Mononuclear cell (primary cell): ENCODE results near the gene TMEM131. TPM values are rescaled to one million over a fixed set of nuclear protein-coding genes. Genes with fewer than 3 reads are reported as not detected.

ENCODE experiments used
- H3K27me3 ChIP-seq: 2 replicates; pipeline ENCODE4 v1.6.0; 2011; ENCODE audit warnings: low read length, control low read depth; ENCODE audit not compliant: insufficient read depth
- H3K4me1 ChIP-seq: 2 replicates; pipeline ENCODE4 v1.5.1; 2011; ENCODE audit warnings: mild to moderate bottlenecking, low read length, control low read depth; ENCODE audit not compliant: insufficient read depth
- H3K4me3 ChIP-seq: 2 replicates; pipeline ENCODE4 v1.5.1; 2011; ENCODE audit warnings: mild to moderate bottlenecking, low read length, moderate library complexity
- H3K9me3 ChIP-seq: 2 replicates; pipeline ENCODE4 v1.5.1; 2011; ENCODE audit warnings: low read depth, mild to moderate bottlenecking, control low read depth, low read length
- total RNA-seq: library from RNA; depleted of rRNA; stranded (reverse); fragments of >200 nt; gene quantifications from one replicate; pipeline ENCODE4 v1.2.3, GENCODE V29; 2012

The TMEM131 gene
- total RNA-seq, 1 donor = 26.6 TPM

DNA sequence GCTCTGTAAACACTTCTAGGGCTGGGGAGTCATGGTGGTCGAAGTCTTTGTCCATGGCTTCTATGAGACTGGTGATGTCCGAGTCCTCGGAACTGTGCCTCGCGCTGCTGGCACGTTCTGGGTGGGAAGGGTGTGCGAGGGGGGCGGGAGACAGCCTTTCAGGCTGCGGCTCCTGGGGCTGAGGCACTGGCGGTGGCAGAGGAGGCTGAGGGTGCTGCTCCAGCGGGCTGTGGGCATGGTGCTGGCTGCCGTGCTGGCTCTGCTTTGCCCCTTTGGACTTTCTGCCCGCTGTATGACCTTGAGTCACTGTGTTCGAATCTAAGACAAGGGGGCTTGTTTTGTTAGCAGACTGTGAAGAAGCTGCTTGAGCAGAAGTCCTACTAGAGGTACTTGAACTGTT, 203.3 kb downstream of the TMEM131 start:
- Histone ChIP-seq H3K4me3 (no peak overlapping the region), H3K9me3 (no peaks in the 10 kb centered on the region), H3K27me3 (no peaks in the 10 kb centered on the region), H3K4me1 (no peaks in the 10 kb centered on the region)

DNA sequence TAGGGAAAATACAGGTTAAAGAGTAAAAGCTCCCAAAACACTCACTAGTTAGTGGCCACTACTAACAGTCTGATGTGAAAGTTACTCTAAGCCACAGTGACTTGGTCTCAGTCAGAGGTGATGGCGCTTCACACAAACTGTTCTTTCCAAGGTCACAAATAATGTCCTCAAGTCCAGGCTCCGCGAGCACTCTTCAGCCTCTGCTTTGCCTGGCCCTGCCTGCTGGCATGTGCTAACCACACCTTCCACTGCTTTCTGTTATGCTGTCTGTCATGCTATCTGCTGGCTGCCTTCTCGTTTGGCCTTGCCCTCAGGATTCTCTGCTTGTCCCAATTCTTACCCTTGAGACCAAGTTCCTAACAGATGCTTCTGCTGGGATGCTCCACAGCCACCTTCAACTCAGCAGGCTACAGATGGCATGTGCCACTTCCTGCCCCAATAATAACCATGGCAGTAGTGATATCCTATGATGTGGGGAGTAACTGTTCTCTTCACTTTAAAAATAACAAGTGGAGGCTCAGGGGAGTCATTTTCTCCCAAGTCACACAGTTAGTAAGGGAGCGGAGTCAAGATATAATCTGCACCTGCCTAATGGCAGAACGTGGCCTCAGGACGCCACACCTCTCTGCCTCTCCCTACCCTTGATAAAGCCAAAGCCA, 206.6 kb downstream of the TMEM131 start:
- no peaks in the 10 kb centered on the region for H3K9me3 ChIP-seq
- no peak overlapping the region for H3K4me3 ChIP-seq
- H3K27me3 ChIP-seq = no peaks in the 10 kb centered on the region
- no peaks in the 10 kb centered on the region for H3K4me1 ChIP-seq

DNA sequence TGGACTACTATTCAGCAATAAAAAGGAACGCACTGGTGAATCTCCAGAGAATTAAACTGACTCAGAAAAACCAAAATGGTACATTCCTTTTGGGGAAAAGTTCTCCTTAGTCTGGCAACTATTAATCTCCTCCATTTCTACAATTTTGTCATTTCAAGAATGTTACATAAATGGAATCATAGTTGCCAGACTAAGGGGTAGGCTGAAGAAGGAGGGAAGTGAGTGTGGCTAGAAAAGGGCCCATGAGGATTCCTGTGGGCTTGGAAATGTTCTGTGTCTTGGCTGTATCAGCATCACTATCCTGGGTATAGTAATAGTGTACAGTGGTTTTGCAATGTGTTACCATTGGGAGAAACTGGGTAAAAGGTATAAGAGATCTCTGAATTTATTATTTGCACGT, 209.9 kb downstream of the TMEM131 start:
- Histone ChIP-seq H3K9me3 (no peaks in the 10 kb centered on the region), H3K4me3 (no peak overlapping the region)

DNA sequence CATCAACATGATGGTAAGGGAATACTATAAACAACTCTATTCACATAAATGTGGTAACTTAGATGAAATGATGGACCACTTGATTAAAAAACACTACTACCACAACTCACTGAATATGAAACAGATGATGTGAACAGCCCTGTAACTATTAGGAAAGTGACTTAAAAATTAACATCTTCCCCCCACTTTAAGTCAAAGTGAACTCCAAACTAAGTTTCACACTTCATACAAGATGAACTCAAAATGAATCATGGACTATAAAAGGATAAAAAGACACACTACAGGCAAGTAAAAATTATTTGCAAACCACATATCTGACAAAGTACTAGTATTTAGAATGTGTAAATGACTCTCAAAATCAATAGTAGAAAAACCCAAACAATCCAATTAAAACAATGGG, 210.8 kb downstream of the TMEM131 start:
- Histone ChIP-seq H3K9me3 (no peaks in the 10 kb centered on the region), H3K27me3 (no peaks in the 10 kb centered on the region), H3K4me3 (no peak overlapping the region), H3K4me1 (no peaks in the 10 kb centered on the region)

More for the DNA sequence above, 209.9 kb downstream of the TMEM131 start:
- no peaks in the 10 kb centered on the region for H3K4me1 ChIP-seq
- H3K27me3 ChIP-seq = no peaks in the 10 kb centered on the region

DNA sequence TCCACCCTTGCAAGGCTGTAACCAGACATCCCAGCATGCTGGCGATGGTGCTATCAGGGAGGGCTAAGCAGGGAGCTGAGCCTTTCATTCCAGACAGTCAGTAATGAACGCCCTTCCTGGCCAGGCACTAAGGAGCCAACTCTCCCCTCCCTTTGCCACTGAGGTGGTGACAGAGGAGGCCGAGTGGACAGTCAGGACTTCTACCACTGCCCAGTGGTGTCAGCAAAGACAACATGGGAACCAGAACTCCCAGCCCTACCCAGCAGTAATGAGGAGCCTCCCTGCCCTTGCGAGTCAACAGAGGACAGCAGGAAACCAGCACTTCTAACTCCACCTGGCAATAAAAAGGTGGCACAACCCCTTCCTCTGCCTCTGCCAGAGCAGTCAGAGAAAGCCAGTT, 213.8 kb downstream of the TMEM131 start:
- no peaks in the 10 kb centered on the region for H3K9me3 ChIP-seq
- H3K27me3 ChIP-seq = no peaks in the 10 kb centered on the region
- no peak overlapping the region for H3K4me3 ChIP-seq

DNA sequence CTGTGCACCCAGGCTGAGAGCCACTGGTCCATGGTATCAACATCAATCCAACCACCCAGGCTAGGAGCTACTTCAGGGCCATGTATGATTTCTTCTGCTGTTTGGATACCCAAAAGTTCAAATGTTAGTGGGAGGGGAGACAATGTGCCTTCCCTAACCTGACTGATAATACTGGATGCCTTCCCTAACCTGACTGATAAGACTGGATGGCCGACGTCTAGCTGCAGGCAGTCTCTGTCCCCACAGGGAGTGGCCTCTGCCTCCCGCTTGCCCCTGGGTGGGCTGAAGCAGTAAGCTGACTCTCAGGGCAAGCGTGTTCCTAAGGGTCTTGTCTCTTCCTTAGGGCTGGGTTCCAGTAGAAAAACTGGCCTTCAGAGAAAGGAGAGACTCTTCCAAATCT, 216.6 kb downstream of the TMEM131 start:
- Histone ChIP-seq H3K9me3 (no peaks in the 10 kb centered on the region), H3K4me1 (no peaks in the 10 kb centered on the region), H3K27me3 (no peaks in the 10 kb centered on the region), H3K4me3 (no peak overlapping the region)

More for the DNA sequence above, 213.8 kb downstream of the TMEM131 start:
- no peaks in the 10 kb centered on the region for H3K4me1 ChIP-seq

DNA sequence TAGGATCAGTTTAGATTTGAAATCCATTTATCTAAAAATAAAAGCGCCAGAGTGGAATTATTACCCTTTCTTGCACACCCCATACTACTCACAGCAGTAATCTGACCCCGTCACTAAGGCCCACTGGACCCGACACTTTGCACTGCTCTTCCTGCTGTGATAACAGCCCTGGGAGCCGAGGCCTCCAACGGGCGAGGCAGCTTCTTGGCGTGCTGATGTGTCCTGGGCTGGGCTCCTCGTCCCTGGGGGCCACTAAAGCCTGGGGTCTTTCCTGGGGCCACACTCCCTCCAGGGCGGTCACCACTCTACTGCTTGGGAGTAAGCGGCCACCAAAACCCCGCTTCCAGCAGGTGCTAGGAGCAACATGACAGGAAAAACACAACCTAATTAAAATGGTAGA, 220.7 kb downstream of the TMEM131 start:
- no peaks in the 10 kb centered on the region for H3K27me3 ChIP-seq
- H3K4me3 ChIP-seq = no peak overlapping the region
- H3K9me3 ChIP-seq = no peaks in the 10 kb centered on the region
- no peaks in the 10 kb centered on the region for H3K4me1 ChIP-seq

DNA sequence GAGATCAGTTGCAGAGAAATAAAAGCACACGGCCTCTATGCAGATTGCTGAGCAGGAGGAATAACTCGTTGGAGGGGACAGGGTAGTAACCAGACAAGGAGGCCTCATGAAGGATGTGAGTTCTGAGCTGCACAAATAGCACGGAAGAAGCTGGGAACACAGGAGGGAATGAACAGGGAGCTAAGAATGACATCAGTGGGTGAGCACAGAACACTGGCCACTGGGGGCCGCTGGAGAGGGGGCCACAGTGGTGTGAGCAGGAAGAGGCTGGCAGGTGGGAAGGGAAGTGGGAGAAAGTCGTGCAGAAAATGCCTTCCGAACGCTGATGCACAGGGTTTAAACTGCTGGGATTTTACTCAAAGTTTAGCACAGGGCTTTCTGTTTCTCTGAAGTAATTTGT, 221.3 kb downstream of the TMEM131 start:
- Histone ChIP-seq H3K27me3 (no peaks in the 10 kb centered on the region), H3K4me3 (no peak overlapping the region), H3K4me1 (no peaks in the 10 kb centered on the region), H3K9me3 (no peaks in the 10 kb centered on the region)

DNA sequence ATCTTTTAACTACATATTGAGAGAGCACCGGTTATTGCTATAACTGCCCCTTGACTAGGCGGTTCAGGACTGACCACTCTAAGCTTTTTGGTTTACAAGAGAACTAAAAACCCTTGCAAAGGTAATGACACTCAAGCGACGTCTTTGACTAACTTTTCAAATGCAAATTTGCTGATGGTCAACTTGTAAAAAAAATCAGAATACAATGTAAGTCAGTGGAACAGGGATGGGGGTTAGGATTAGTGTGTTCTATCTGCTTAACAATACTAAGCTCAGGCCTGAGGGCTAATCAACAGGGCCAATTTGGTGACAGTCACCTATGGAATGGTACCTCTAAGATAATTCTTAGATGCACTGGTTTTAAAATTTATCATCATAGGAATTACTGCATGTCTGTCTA, 225.3 kb downstream of the TMEM131 start:
- H3K4me1 ChIP-seq = no peaks in the 10 kb centered on the region
- no peaks in the 10 kb centered on the region for H3K9me3 ChIP-seq
- no peak overlapping the region for H3K4me3 ChIP-seq
- H3K27me3 ChIP-seq = no peaks in the 10 kb centered on the region

DNA sequence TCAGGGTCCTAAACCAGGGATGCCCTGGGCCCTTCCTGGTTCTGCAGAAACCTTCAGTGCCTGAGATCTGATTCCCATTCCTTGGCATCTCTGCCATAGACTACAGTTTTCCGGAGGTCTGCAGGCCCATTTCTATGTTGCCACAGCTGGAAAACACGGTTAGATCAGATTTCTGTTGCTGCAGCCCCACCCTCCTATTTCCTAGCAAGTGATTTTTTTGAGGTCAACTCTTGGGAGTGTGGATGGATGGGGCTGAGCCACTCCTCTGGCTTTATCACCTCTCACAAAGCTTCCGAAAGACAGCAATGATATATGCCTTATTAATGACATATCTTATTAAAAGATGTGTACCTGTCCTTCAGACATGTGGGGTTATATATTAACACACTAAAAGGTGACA, 226.0 kb downstream of the TMEM131 start:
- no peaks in the 10 kb centered on the region for H3K27me3 ChIP-seq
- no peak overlapping the region for H3K4me3 ChIP-seq
- no peaks in the 10 kb centered on the region for H3K9me3 ChIP-seq
- H3K4me1 ChIP-seq = no peaks in the 10 kb centered on the region

DNA sequence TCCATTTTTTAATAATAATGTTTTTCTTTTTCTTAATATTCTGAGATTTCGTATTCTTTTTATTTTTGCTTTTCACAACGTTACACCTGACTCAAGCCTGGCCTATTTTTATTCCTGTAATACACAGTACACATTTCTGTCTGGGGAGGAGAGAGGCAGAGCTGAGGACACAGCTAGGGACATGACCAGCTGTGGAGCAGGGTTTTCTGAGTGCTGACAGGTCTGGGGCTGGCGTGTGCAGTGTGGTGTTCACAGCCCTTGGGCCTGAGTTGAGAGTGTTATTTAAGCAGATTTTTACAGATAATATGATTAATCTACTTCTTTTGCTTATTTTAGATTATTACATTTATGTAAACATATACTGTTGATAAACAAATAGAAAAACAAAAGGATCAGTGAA, 226.4 kb downstream of the TMEM131 start:
- Histone ChIP-seq H3K27me3 (no peaks in the 10 kb centered on the region), H3K4me3 (no peak overlapping the region), H3K4me1 (no peaks in the 10 kb centered on the region), H3K9me3 (no peaks in the 10 kb centered on the region)

DNA sequence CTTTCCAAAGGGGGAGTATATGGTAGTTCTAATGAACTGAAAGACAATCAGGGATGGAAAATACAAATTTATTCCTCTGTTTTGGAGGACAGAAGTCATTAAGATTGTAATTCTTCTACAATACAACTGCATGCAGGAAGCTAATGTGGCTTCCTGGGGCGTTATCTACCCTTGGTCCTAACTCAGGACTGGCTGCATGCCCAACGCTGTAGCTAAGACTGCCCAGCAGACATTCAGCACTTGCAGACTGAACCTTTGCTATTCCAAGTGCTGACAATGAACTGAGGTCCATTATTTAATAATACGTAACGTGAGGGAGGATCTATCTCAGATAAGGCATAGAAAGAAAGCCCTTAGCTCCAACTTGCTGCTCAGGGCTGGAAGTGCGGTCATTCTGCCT, 229.2 kb downstream of the TMEM131 start:
- Histone ChIP-seq H3K4me3 (no peak overlapping the region), H3K27me3 (no peaks in the 10 kb centered on the region)

DNA sequence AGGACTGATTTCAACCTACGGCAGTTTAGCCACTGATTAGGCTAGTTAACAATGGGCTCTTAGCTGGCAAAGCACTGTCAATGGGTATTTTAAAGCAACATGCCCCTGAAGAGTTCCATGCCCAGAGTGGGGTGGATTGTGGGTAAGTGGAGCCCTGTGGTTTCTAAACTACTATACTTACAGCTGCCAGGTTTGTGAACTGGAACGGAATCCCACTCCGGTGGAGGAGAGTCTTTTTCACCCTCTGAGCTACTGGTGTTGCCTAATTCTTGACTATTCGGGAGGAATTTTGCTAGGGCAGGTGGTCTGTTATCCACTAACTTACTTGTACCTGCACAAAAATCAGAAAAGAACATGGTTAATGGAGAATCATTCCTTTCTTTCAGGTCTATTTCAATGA, 229.8 kb downstream of the TMEM131 start:
- no peaks in the 10 kb centered on the region for H3K9me3 ChIP-seq
- no peaks in the 10 kb centered on the region for H3K27me3 ChIP-seq
- no peak overlapping the region for H3K4me3 ChIP-seq
- peaks cover 5% of the 10 kb centered on the region for H3K4me1 ChIP-seq

More for the DNA sequence above, 229.2 kb downstream of the TMEM131 start:
- Histone ChIP-seq H3K9me3 (no peaks in the 10 kb centered on the region), H3K4me1 (peaks cover 3% of the 10 kb centered on the region)

DNA sequence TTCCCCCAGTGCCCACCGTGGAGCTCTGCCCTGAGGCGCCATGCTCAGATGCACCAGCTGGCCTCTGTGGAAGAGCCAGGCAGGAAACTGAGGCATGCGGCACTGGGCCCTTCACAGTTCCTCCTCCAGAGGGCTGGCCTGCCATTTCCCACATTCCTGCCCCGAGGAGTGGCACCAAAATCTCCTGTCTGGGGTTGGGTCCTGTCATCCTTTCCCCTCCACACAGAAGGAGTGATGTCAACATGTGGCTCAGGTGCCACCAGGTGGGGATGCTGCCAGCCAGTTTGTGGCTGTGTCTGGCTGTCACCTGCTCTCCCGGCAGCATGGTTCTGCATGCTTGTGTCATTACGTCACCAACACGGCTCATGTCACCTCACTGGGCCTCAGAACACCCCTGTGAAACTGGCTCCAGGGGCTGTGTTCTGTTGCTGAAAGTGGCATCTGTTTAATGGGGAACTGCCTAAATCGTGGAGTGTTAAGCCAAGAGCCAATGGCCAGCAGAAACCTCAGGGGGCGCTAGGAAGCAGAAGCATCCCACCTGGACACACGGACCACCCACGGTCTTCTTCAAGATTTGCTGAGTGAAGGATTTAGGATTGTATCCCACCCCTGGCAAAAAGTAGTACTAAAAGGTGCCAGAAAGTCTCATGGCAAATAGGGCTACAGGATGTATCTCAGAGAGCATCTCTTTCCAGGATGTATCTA, 231.0 kb downstream of the TMEM131 start:
- Histone ChIP-seq H3K9me3 (no peaks in the 10 kb centered on the region), H3K4me3 (no peak overlapping the region), H3K27me3 (no peaks in the 10 kb centered on the region), H3K4me1 (peaks cover 5% of the 10 kb centered on the region)

DNA sequence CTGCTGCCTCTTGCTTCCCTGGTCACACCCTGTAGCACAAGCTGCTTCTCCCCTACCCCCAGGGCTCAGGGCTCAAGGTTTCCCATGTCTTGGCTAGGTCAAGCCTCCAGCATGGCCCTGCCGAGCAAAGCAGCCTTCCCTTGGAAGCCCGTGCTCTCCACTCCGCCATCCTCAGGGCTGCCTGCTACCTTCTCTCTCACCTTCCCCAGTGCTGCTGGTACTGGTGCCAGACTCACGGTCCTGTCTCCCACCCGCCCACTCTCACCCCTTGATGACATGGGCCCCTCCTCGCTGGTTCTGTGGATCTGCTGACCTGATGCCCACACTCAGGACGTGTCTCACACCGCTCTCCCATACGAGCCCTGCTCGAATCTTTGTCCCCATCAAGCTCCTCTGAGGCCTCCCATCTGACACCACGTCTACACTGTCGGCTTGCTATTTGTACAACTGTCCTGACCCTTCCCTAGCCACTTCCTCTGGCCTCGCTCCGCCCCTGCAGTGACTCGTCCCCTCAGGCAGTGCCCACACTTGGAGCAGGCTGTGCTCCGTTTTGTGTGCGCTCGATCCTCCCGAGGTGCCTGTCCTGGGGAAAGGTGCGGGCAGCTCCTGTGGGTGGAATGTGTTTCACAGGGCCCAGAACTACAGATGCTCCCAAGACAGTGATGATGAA, 232.4 kb downstream of the TMEM131 start:
- Histone ChIP-seq H3K4me1 (peaks cover 9% of the 10 kb centered on the region), H3K9me3 (no peaks in the 10 kb centered on the region), H3K4me3 (no peak overlapping the region), H3K27me3 (no peaks in the 10 kb centered on the region)
